ENCODE measurements around the gene NEMP2.
"Not testable (repeated sequence)": the region's sequence is repeated elsewhere in the genome, so short reads cannot be mapped to it uniquely, and the experiment has no call there.

NEMP2 gene

DNA sequence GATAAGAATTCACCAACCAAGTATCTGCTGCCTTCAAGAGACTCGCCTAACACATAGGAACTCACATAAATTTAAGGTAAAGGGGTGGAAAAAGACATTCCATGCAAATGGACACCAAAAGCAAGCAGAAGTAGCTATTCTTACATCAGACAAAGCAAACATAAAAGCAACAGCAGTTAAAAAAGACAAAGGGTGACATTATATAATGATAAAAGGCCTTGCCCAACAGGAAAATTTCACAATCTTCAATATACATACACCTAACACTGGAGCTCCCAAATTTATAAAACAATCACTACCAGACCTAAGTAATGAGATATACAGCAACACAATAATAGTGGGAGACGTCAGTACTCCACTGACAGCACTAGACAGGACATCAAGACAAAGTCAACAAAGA is 41.4 kb downstream of the NEMP2 start:
- DNase-seq (ENCODE audit: low read depth in 1 of 2, low spot score in 1 of 2), result no peak

DNA sequence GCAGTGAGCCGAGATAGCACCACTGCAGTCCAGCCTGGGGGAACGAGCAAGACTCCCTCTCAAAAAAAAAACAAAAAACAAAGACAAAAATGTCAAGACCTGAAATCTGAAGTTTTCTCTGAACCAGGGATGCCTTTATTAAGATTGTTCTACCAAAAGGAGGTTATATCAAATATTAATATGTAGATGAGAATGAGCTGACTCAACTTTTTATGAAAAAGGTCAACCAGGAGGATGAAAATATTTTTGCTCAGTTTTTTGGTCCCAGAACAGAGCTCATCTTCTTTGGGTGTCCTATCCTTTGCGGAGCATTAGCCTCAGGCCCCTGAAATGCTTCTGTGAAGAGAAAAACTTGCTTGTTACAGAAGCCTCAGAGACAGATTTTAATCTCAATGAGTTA is 44.0 kb downstream of the NEMP2 start:
- DNase-seq (ENCODE audit: low read depth in 1 of 2, low spot score in 1 of 2), result no peak

DNA sequence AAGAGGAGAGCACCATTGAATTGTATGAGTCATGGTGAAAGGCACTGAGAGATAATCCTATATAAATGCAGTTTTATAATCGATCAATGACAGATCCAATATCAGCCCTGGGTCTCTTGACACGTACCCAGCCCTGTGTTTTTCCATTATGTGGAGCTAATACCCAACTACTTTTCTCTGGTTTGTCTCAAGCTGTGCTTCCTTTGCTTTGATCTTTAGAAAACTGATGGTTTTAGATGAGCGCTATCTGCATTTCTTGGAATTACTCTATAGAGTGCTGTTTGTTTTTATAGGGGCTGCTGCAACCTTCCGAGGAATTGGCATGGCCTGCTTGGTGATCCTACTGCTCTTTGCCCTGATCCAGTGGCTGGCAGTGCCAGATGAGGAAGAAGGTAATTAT is 45.0 kb downstream of the NEMP2 start:
- DNase-seq (ENCODE audit: low read depth in 1 of 2, low spot score in 1 of 2), result no peak

DNA sequence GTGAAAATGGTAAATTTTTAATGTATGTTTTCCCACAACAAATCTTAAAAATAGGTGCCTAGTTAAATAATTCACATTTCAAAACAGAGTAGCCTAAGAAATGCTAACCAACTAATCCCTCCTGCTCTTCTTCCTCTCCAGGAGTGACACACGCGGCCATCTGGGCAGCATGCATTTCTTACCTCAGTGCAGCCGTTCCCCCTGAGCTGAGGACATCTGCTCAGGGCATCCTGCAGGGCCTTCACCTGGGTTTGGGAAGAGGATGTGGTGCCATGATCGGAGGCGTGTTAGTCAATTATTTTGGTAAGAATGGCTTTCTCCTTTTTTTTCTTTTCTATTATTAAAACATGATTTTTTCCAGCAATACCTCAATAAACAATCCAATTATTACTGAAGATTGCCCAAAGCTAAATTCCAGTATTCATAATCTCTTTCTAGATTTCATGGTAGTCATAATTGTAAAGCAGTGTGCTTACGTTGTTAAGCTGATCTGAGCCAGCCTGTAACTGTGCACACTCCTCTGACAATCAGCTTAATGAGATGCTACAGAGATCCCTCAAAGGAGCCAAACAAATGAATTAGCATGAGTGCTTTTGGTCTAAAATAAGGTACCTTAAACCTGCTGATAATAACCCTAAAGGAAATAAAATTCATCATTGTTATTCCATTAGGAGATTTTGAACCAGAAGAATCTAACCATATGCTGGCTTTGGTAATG is 45.8 kb downstream of the NEMP2 start:
- DNase-seq (ENCODE audit: low read depth in 1 of 2, low spot score in 1 of 2), result no peak

DNA sequence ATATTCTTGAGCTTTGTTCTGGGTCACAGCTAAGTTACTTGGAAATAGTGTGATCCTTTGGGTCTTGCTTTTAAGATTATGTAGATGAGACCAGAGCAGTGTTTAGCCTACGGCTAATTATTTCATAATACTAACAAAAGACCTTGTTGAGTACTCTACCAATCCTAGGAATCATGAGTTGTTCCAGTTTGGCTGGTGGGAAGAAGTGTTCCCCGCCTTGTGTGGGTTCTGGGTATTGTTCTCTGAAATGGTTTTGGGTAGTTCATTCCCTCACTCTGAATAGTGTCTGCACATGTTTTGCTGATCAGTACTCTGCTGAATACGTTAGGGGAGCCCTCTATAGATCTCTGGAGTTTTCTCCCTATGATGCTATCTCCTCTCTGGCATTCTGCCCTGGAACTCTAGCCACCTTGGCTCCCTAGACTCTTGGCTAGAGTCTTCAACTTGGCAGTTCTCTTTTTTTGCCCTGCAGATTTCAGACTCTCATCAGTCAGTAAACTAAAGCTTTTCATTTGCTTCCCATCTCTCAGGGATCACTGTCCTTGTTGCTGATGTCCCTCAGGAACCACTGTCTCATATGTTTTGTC is 48.4 kb downstream of the NEMP2 start:
- DNase-seq (ENCODE audit: low read depth in 1 of 2, low spot score in 1 of 2), result no peak

DNA sequence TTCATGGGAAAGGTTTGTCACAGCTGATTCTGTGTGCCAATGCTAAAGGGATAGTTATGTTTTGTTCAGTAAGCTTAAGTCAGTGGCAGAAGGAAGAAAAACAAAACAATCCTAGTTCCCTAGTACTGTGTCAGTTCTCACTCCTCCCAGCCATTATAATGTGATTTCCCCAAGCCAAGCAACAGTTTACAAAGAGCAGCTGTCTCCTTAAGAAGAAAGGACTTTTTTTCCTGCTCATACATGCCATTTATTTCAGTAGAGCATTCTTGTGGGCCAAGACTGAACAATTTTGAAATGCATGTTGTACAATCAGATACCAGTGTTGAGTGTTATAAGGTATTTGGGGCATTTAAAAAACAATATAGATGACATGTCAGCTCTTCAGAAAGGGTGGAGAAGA is 52.1 kb downstream of the NEMP2 start:
- no peak for DNase-seq (ENCODE audit: low read depth in 1 of 2, low spot score in 1 of 2)

DNA sequence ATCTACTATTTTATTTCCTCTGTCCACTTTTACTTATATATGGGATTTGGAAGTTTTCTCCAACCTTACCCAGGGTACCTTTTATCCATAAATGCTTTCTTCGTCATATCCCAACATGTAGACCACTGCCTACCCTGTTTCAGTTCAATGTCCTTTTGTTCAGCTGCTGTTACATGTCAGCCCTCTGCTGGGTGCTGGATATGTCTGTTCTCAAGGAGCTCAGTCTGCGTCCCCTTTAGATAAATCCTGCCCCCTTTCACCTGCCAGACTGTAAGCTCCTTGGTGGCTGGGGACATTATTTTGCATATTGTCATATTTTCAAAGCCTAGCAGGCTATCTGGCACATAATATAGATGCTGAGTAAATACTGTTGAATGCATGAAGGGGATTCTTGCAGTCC is 53.2 kb downstream of the NEMP2 start:
- DNase-seq (ENCODE audit: low read depth in 1 of 2, low spot score in 1 of 2), result no peak

DNA sequence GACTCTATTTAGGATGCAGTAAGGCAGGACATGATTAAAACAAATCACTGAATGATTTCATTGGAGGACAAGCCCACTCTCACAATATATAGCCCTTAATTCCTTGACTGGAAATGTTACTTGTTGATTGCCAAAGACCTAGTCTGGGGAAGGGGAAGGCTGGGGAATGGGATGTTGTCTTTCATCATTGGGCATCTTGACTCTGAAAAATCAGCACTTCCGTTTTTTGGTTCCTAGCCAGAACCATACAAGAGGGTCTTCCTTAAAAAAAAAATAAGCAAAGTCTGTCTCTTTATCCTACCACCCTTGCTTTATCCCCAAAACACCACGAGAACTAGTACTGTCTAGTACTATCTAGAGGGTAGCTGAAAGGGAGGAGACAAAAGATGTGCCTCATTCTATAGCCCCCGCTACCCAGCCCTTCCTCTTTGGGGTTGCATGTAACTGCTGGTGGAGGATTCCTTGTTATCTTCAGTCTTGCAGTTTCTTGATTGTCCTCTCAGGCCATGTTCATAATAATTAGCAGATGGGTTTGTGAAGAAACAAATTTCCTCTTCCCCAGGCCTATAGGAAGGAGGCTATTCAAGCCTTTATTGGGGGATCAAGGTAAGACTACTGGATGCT is 55.8 kb downstream of the NEMP2 start:
- no peak for DNase-seq (ENCODE audit: low read depth in 1 of 2, low spot score in 1 of 2)

DNA sequence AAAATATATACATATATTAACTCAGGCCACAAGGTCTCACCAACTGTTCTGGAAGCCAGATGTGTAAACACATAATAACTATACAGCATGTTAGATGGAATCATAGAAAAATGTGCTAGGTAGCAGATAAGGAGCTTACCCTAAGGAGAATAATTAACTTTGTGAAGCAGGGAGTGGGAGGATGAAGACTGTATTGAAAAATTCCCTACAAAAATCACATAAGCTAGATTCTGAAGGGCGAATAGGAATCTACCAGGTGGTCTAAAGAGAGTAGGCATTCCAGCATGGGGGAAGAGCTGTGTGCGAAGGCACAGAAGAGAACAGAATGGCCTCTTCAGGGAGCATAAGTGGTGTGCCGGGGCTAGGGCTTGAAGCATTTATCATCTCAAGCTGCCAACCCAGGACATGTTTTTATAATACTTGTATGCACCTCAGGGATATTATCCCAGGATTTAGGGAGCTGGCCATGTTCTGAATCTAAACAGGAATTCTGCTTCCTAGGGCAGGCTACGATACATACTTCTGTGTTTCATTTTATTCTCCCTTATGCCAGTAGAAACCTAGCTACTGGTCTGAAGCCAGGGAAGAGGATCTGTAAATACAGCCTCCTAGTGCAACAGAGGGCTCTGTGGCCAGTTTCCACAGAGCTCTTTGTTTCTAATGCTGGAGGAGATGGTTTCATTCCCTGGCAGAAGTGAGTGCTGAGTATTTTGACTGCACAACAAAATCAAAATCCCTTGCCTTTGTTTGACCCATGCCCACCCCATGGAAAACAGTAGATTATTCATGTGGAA is 56.7 kb downstream of the NEMP2 start:
- DNase-seq (ENCODE audit: low read depth in 1 of 2, low spot score in 1 of 2), result no peak

DNA sequence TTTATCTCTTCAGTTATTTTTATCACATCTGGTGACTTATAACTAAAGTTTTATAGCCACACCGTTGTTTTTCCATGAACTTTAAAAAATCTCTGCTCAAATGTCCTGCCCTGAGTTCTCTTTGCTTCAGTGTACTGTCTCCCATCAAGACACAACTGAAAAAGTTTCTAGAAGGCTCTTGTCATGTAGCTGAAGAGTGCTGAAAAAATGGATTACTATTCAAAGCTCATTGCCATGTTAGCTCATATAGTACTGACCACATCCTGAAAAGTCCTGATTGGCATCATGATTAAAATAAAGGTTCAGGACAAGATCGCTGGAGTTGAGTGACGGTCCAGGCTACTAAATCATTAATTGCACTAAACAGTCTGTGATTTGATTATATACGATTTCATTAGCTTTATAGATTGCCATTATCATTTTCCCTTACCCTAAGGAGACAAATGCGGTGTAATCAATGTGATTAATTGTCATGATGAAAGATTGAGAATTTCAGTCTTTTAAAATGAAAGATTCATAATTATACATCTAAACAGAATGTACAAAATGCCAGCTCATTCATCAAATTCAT is 64.2 kb downstream of the NEMP2 start:
- DNase-seq (ENCODE audit: low read depth in 1 of 2, low spot score in 1 of 2), result no peak

DNA sequence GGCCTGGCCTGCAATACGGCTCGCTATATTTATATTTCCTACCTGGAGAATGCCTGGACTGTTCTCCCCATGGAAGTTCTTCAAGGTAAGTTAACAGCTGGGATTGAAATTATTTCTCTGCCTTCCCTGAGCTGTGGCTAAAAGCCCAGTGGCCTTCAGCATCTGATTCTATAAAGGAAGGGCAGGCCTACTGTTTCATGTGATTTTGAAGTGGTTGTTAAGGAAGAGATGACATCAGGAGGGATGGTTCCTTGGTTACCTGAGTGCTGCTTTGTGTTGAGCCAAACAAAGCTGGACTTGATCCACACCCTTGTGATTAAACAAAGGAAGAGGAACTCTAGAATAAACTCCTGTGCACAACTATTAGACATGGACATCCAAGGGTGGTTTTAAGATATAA is 64.8 kb downstream of the NEMP2 start:
- no peak for DNase-seq (ENCODE audit: low read depth in 1 of 2, low spot score in 1 of 2)

DNA sequence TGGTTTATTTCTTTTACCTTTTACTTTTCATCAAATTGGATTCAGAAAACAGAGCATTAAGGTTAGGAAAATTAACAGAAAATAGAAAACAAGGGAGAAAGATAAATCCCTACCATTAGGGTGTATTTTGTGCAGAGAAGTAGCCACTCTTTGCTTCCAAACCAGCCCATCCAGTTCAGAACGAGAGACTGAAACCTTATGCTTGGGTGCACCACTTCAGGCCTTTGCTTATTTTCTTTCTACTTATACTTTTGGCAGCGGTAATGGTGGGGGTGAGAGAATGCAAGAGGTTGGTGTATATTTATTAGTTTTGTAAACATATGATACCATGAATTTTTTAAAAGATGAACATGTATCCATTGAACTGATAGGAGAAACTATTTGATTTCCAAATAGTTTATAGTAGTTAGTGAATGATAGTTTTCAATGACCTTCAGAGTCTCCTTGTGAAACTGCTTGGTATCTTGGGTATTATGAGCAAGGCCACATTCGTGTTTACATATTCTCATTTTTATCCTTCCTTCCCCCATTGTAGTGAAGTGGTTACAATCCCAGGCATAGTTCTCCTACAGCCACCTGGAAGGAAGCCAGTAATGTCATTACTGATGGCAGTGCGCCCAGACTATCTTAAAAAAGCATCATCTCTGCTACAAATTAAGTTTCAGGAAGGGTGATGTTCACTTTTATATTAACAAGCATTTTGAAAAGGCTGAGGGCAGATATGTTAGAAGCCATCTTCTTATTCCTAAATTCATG is 65.5 kb downstream of the NEMP2 start:
- DNase-seq (ENCODE audit: low read depth in 1 of 2, low spot score in 1 of 2), result no peak

DNA sequence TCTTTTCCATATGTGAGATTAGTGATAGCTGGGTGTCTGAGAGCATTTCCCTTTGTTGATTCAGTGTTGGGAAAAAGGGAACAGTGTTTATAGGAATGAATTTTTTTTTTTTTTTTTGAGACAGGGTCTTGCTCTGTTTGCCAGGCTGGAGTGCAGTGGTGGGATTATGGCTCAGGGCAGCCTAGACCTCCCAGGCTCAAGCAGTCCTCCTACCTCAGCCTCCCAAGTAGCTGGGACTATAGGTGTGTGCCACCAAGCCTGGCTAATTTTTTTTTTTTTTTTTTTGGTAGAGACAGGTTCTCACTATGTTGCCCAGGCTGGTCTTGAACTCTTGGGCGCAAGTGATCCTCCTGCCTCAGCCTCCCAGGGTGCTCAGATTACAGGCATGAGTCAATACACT is 66.2 kb downstream of the NEMP2 start:
- DNase-seq (ENCODE audit: low read depth in 1 of 2, low spot score in 1 of 2), result not testable (repeated sequence)

DNA sequence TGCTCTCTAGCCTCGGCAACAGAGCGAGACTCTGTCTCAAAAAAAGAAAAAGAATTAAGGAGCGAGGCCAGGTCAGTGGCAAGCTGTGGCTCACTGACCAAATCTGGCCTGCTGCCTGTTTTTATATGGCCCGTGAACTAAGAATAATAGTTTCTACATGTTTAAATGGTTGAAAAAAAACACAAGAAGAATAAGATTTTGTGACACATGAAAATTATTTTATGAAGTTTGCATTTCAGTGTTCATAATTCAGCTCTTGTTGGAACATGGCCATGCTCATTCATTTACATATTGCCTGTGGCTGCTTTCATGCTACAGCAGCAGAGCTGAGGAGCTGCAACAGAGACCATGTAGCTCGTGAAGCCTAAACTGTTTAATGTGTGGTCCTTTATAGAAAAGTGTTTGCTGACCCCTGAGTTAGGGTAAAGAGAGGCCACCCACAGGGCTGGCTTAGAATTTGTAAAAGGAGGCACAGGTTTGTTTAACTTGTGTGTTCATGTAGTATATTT is 66.9 kb downstream of the NEMP2 start:
- no peak for DNase-seq (ENCODE audit: low read depth in 1 of 2, low spot score in 1 of 2)

DNA sequence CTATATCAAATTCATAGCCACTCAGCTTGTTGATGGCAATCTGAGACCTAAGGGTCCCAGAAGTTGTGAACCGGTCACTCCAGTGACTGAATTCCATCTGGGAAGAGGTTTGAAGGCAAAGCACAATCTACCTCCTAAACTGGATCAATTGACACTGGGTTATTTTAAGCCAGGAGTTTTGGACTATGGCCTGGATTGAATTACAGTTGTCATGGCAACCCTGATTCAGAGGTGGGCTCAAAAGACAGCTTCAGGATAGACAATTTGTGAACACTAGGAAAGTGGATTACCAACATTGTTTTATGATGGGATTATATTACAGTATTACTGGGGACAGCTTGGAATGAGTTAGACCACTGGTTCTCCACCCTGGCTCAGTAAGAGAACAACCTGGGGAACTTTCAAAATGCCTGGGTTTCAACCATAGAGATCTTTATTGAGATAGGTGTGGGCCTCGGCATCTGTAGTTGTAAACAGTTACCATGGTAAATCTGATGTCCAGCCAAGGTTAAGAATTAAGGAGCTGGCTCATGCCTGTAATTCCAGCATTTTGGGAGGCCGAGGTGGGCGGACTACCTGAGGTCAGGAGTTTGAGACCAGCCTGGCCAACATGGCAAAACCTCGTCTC is 67.6 kb downstream of the NEMP2 start:
- no peak for DNase-seq (ENCODE audit: low read depth in 1 of 2, low spot score in 1 of 2)

DNA sequence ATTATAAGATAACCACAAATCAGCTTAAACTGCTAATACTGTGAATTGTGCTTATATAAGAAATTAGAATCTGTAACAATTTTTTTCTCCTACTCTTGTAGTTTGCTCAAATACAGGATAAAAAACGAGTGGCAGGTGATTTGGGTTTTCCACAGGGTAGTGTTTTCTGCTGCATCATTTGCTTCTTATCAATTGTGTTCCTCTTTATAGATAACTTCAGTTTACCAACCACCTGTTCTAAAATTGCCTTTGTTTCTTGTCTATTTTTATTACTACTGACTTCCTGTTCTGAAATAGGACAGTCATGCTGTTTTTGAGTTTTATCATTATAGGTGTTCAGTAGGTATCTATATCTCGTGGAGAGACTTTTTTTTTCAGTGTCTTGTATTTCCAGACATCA is 69.5 kb downstream of the NEMP2 start:
- no peak for DNase-seq (ENCODE audit: low read depth in 1 of 2, low spot score in 1 of 2)

DNA sequence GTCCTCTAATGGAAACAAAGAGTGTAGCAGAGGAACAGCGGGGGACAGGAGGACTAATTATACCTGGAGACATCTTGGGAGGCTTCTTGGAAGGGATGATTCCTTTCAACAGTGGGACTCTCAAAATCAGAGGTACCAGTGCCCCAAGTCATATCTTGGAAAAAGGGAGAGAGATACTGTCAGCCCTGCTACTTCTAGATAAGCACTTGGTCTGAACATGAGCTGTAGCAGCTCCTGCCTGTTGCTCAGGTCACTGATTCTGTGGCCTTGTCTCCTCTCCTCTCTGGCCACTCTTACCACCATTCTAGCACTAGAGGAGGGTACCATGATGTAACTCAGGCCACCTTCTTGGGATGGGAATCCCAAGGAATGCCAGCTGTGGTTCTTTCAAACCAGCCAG is 71.9 kb downstream of the NEMP2 start:
- no peak for DNase-seq (ENCODE audit: low read depth in 1 of 2, low spot score in 1 of 2)

DNA sequence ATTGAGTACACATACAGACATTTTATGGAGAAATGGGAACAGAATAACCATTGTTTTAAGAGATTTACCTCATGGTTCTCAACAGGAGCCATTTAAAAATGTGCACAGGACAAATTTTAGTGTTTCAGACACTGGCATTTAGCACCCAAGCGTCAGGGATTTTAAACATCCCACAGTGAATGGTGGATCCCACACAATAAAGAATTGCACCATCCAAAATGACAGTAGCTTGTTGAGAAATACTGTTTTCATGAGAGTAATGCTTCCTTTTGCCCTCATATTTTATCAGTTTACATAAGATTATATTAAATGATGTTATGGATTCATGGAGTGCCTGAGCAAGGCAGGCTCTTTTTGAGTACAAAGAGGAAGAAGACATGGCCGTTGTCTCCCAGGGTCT is 72.3 kb downstream of the NEMP2 start:
- no peak for DNase-seq (ENCODE audit: low read depth in 1 of 2, low spot score in 1 of 2)

DNA sequence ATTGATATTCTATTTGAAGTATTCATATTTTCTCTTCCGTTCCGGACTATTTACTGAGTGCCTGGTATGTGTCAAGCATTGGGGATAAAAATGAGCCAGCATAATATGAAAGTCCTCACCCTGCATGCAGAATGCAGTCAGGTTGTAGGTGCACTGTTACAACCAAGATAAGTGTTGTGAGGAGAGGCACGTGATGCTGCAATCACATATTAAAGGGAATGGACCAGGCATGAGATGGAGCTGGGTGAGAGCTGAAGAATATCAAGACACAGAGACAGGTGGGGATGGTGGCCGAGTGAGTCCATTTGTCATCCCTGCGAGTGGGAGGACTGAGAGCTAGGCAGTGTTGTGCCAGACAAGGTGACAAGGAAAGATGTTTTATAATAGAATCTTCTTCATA is 74.0 kb downstream of the NEMP2 start:
- no peak for DNase-seq (ENCODE audit: low read depth in 1 of 2, low spot score in 1 of 2)

DNA sequence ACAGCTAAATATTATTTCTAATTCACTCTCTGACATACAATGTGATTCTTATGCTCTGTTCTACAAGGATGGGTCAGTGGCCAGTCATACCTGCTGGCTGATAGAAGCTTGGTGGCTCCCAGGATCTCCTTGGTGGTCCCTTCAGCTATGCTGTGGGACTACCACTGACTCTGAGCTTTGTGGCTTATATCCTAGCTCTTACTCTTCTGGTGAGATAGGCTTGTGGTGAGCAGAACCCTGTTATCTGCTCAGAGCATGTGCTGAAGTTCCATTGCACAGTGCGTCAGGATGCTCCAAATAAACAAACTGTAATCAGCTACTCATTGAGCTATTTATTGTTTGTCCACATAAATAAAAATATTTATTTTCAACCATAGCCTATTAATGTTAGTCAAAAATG is 74.6 kb downstream of the NEMP2 start:
- no peak for DNase-seq (ENCODE audit: low read depth in 1 of 2, low spot score in 1 of 2)

All from activated CD4-positive, alpha-beta T cell treated with anti-CD3 and anti-CD28 coated beads, Interleukin-2, amount 50 U/mL, for 24 hours (primary cell).